HG03571 (cell line): ENCODE data around the gene BCLAF3.

Source experiments
- ATAC-seq: cut with Tn5 transposase; IDR thresholded peaks from one replicate; pipeline ENCODE4 v1.9.1; 2021; ENCODE audit not compliant: unreplicated experiment

BCLAF3 gene

DNA sequence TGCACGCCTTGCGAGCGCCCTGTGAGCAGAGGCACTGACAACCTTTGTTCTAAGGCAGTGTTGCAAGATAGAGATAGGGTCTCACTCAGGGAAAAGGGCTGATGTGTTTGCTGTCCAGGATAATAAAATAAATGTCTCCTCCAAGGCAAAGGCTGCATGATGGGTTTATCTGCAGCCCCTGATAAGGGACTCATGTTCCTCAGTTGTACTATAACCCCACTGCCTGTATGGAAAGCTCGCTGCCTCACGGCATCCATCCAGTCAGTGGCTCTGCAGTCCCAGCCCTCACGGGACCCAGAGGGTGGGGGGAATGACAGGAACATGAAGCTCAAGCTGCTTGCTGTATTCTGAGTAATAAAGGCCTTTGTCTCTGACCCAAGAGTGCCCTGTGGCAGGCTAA lies 22.6 kb downstream of the BCLAF3 start:
- ATAC-seq = no peak

DNA sequence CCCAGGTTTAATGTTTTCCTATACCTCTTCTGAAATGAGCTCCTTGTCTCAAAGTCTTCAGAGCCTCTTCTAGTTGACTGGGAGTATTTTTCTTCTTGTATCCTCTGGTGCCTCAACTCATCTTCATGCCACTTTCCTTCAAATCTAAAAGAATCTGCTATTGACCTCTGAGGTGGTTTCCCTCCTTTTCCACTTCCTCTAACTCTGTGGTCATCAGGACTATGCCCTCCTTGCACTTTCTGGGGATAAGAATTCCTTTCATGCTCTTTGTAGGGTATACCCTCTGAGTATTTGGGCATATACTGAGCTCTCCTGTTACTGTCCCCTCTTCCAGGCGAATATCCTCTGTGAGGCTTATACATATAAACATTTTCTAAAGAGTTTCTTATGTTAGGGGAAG lies 24.8 kb downstream of the BCLAF3 start:
- ATAC-seq = no peak

DNA sequence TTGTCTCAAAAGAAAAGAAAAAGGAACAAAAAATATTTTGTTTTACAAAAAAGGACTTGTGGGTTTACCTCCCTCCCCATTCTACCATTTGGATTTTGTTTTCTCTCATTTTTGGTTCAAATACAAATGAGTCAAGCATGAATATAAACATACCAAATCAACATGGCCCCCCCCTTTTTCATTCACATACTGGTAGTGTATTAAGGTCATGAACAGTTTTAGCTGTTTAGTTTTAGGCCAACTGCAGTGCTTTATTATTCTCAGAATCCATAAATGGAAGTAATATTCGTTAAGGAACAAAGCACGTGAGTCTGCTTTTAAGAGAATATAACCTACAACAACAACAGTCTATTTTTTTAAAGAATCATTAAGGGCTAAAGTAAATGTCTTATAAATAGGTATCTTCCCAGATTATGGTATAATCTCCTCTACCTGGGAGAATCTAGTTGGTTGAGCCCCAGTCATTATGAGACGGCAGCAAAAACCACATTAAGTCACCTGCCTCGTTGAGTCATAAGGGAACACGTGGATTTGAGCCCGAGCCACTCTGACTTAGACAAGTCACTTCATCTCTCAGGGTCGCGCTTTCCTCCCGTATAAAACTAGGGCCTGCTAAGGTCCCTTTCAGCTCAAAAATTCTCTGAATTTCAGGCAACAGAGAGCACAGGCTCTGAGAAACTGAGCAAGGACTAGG lies 26.7 kb downstream of the BCLAF3 start:
- ATAC-seq = no peak

DNA sequence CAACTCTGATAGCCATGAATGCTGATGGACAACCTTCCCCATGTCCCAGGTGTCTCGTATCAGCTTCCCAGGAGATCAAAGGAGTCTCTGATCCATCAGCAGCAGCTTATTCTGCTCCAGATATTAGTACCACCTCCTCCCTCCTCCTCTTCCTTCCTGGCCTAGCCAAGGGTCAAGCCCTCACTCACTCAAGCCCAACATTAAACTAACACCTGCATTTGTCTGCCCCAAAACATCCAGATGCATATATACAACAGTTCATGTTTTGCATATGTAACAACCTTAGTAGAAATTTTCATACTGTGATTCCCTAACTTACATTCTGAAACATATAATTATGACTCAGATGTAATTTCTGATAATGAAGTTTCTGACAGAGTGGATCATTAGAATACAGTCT lies 29.9 kb downstream of the BCLAF3 start:
- ATAC-seq = no peak

DNA sequence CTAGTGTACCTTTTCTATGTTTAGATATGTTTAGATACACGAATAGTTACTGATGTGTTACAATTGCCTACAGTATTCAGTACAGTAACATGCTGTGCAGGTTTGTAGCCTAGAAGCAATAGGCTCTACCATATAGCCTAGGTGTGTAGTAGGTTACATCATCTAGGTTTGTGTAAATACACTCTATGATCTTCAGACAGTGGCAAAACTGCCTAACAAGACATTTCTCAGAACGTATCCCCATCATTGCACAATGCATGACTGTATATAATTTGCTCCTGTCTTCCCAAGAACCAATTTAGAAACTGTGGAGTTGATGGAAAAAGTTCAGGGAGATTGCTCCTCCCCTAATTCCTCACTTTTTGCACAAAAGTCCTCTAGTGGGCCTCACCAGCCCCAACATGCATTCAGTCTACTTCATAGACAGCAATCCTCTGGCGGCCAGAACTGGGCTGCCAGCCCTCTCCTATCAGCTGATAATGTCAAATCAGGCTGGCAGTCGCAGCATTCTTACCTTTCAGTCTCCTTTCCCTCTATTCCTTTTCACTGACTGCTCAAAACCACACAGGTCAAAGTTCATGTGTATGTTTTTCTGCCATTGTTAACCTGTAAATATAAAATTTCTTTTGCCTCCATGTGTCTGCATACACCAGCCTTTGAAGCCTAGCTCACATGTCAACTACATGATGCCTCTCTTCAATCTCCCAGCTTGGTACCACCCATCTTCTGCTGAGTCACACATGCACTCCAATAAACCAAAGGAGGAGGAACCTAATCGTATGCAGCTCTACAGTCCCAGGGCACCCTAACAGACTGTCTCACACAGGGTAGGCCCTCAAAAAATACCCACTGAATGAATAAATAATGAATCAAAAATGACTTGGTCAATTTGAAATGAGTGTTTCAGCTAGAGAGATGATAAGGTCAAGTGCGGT lies 32.0 kb downstream of the BCLAF3 start:
- ATAC-seq = no peak

DNA sequence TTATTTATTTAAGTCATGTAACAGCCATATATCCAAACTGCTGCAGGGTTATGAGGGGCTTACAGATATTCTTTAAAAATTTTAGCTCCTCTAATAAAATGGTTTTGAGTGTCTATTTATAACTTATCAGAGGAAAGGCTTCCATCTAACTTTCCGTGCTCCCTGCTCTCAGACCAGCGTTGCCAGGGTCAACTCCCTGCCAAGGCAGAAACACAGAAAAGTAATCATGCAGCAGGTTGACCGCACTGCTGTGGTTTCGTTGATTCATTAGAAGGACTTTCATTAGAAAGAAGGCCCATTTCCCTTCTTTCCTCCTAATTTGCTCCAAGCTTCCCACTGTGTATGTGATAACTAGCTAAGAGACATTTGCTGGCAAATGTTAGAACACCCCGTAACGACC lies 33.9 kb downstream of the BCLAF3 start:
- ATAC-seq = no peak

DNA sequence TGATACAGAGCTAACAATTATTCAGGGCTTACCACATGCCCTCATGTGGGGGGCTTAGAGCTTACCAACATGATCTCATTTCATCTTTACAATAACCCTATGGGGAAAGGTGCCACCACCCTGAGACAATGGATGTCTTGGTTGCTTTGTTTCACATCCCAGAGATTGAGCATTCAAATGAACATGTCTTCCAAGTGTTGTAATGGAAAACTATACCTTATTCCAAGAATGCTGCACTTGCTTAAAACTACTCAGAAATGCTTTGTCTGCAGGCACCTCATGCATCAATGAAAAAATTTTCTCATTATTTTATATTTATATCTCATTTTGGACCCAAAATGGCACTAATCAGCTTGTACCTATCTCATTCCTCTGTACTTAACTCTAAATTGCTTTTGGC lies 34.6 kb downstream of the BCLAF3 start:
- ATAC-seq = no peak

DNA sequence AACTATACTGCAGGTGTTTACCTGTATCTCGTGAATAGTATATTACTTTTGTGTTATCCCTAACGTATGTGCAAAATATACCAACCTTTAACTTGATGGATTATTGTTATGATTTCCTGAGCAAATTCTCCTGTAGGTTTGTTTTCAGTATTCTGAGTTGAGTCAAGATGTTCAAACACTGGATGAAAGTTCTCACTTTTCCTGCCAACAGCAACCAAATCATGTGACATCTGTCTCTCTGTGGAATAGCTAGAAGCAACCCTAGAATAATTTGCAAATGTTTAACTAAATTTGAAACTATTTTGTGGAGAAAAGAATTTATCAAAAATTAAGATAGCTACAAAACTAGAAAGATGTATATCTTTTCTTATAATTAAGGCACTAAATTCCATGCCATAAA lies 35.6 kb downstream of the BCLAF3 start:
- no peak for ATAC-seq

DNA sequence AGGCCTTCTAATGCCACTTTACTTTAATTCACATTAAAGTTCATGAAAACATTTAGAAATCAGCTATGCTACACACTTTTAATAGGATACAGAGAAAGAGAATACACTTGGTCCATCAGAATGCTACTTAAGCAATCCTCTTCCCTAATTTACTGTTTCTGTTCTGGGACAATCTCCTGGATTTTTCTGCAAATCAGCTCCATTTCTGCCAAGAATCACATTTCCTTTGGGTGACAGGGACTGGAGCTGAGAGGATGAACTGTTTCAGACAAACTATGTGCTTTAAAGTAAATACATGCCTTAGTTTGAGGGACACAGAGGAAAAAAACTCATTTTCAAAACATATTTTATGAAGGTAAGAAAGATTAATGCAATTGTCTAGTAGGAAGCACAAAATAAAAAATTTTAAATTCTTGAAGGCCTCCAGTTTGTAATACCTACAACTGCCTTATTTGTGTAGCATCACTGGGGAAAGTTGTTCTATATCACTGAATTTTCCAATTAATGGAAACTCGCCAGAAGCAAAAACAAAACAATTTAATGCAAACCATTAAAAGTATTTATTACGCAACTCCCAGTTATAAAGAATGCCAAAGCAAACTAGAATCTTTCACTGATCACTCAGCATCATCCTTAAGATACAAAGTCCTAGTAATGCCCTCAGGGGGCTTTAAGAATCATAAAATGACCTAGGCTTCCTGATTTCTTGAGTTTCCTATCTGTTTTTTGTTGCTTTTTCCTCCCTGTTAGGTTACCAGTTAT lies 36.3 kb downstream of the BCLAF3 start:
- ATAC-seq = no peak

DNA sequence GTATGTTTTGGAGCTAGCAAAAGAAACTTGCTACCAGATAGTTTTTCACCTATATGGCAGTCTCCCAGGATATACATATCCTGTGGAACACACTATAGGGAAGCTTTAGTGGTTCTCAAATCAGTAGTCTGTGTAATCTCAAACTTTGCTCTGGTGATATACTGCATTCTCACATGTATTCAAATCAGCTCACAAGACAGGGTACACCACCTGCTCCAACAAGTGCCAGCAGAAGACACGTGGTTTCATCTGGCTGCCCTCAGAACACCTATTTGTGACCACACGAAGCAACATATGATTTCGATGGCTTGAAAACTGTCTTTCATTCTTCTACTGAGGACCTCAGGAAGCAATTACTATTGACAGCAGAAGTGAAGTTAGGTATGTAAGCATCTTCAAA lies 37.7 kb downstream of the BCLAF3 start:
- no peak for ATAC-seq

DNA sequence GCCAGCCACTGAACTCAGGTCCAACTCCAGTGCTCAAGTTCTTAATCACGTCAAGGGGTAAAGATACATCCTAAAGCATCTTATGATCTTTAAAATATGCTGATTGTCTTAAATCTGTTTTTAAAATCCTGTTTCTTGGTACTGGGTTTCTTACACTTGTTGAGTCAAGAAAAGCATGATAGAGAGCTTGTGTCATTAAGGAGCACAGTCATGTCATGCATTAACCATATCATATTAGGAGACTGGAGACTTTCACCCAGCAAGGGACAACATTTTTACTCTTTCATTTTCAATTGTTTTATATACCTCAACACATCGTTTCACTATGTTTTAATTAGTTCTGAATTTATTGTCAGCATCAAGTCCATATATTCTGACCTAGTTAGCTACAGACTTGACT lies 41.5 kb downstream of the BCLAF3 start:
- no peak for ATAC-seq

DNA sequence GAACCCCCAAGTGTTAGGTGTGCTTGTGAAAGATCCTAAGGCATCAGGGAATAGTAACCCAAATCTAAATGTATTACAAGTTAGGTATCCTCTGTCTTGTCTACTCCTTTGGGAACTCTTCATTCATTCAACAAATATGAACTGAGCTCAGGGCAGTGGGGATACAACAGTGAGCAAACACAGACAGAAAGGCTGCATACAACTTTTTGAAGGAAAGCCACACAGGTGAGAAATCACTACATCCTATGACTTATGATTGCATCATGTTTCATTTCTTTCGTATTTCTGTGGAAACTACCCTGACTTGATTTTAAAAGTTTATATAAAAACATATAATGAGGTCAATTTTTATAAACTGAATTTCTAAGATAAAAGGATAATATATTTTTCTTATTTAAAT lies 43.2 kb downstream of the BCLAF3 start:
- ATAC-seq = no peak
